Measurements from ENCODE around the gene NEDD8. TPM values are rescaled to one million over a fixed set of nuclear protein-coding genes. Genes with fewer than 3 reads are reported as not detected.

Gene NEDD8
- total and polyA plus RNA-seq, 10 donors = 98.6 to 237 (median 127) TPM

GRCh38 chr14:24271834-24272263 lies 39.7 kb upstream of the NEDD8 start:
- peak overlapping the region; percentile 87 to 100 (median 99) for H3K27ac ChIP-seq
- H3K4me3 ChIP-seq = peak overlapping the region; percentile 46 to 82 (median 68)
- peaks cover 0 to 34% (median 26%) of the 10 kb centered on the region in 6 donors for H3K36me3 ChIP-seq
- WGBS, 5 donors = 12 to 24% (median 20%) methylated on average over 3 of the region's 3 CpGs
- intact Hi-C loops (cut with DNase I; ENCODE audit: low total_unique reads) = no loop called here
- no peaks in the 10 kb centered on the region for H3K9me3 ChIP-seq
- TF ChIP-seq POLR2A (IDR thresholded peaks at IDR 0.05) = no peak
- TF ChIP-seq CTCF (IDR thresholded peaks at IDR 0.05 in 8 of 11, conservative IDR thresholded peaks at IDR 0.05 in 3 of 11) = no peak
- TF ChIP-seq POLR2AphosphoS5 (IDR thresholded peaks at IDR 0.05) = no peak
- DNase-seq = no peak
- peaks cover 7 to 73% (median 55%) of the 10 kb centered on the region in 6 donors for H3K4me1 ChIP-seq
- H3K27me3 ChIP-seq (replicated peaks in 1 of 7) = no peaks in the 10 kb centered on the region

DNA sequence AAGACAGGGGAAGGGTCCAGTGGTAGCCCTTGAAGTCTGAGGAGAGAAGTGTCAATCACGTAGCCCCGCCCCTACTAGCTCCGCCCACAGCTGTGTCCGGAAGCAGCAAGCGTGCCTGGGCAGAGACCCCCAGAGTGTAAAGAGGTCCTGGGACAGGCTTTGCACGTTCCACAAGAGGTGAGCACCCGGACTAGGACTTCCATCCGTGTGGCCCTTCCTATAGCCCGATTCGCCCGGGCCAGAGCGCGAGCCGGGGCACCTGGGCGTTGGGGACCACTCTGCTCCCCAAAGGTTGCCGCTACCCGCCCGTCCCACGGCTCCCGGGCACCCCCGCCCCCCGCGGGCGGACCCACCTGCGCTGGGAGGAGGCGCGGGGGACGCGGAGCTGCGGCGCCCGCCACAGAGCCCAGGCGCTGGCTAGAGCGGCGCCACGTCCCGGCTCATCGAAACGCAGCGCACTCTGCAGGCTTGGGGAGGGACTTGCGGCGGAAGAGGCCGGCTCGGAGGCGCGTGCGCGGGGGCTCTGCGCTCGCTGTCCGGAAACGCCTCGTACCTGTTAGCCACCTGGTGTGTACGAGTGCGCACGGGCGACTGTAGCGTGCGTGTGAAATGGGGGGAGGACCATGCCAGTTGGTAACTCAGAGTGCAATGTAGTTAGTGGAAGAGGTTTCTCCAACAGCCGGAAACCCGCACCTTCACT lies 39.1 kb upstream of the NEDD8 start, which contains the start of gene RABGGTA:
RABGGTA (minus strand) TSS at position 464 of the 700 bp plus-strand sequence. CDS start 482 bp downstream, outside the sequence.
- Histone ChIP-seq H3K36me3 (peaks cover 0 to 40% (median 31%) of the 10 kb centered on the region in 6 donors), H3K4me3 (peak within 1 kb of the TSS; percentile 46 to 82 (median 68)), H3K4me1 (peaks cover 7 to 67% (median 50%) of the 10 kb centered on the region in 6 donors), H3K27me3 (replicated peaks in 1 of 7) (no peaks in the 10 kb centered on the region), H3K9me3 (no peaks in the 10 kb centered on the region), H3K27ac (peak within 1 kb of the TSS; percentile 87 to 100 (median 99))
- intact Hi-C loops (cut with DNase I; ENCODE audit: low total_unique reads) = no loop called here
- 0 to 1% (median 0%) methylated on average over 38 to 61 of the region's 61 CpGs for WGBS, 5 donors
- peak; percentile 99 for DNase-seq
- TF ChIP-seq CTCF (IDR thresholded peaks at IDR 0.05 in 8 of 11, conservative IDR thresholded peaks at IDR 0.05 in 3 of 11) (peak; percentile 63 to 93 (median 83)), POLR2A (IDR thresholded peaks at IDR 0.05) (peak; percentile 8 to 49 (median 48)), POLR2AphosphoS5 (IDR thresholded peaks at IDR 0.05) (peak; percentile 93 to 96 (median 95))

GRCh38 chr14:24270537-24271133 lies 38.5 kb upstream of the NEDD8 start:
- DNase-seq = no peak
- peaks cover 0 to 46% (median 37%) of the 10 kb centered on the region in 6 donors for H3K36me3 ChIP-seq
- WGBS, 5 donors = 7 to 21% (median 17%) methylated on average over 11 to 13 of the region's 13 CpGs
- peak overlapping the region; percentile 46 to 82 (median 68) for H3K4me3 ChIP-seq
- H3K27ac ChIP-seq = peak overlapping the region; percentile 87 to 100 (median 99)
- TF ChIP-seq CTCF (IDR thresholded peaks at IDR 0.05 in 8 of 11, conservative IDR thresholded peaks at IDR 0.05 in 3 of 11) (no peak), POLR2A (IDR thresholded peaks at IDR 0.05) (no peak), POLR2AphosphoS5 (IDR thresholded peaks at IDR 0.05) (no peak)
- no peaks in the 10 kb centered on the region for H3K27me3 ChIP-seq (replicated peaks in 1 of 7)
- intact Hi-C loops (cut with DNase I; ENCODE audit: low total_unique reads) = no loop called here
- peaks cover 7 to 61% (median 46%) of the 10 kb centered on the region in 6 donors for H3K4me1 ChIP-seq
- no peaks in the 10 kb centered on the region for H3K9me3 ChIP-seq

All from spleen (tissue), 11 donors.